HG03280 (cell line): ENCODE measurements around the gene LTA.

ENCODE experiments used
- ATAC-seq: cut with Tn5 transposase; IDR thresholded peaks from one replicate; pipeline ENCODE4 v1.9.1; 2021; ENCODE audit warnings: mild to moderate bottlenecking, moderate library complexity; ENCODE audit not compliant: unreplicated experiment

Gene LTA

GRCh38 chr6:31568537-31568961, 3.5 kb upstream of the LTA start:
- ATAC-seq: peak; percentile 71

GRCh38 chr6:31569861-31570536, 2.1 kb upstream of the LTA start:
- no peak for ATAC-seq

GRCh38 chr6:31573239-31574105, 1.4 kb downstream of the LTA start:
- ATAC-seq: no peak

- no peak for ATAC-seq
Observed at GRCh38 chr6:31574106-31575061, 2.3 kb downstream of the LTA start.

GRCh38 chr6:31575335-31575901, 3.3 kb downstream of the LTA start, which contains the start of gene TNF:
Gene TNF (plus strand): TSS chr6:31575565. CDS start chr6:31575742, 177 bp downstream.
- ATAC-seq: no peak

- ATAC-seq: no peak
Observed at GRCh38 chr6:31575952-31576685, 4.0 kb downstream of the LTA start.

- ATAC-seq: no peak
Observed at GRCh38 chr6:31576897-31577578, 4.9 kb downstream of the LTA start.

GRCh38 chr6:31577579-31577966, 5.5 kb downstream of the LTA start:
- ATAC-seq: no peak

GRCh38 chr6:31578184-31579118, 6.4 kb downstream of the LTA start:
- no peak for ATAC-seq

- ATAC-seq: no peak
Observed at GRCh38 chr6:31579119-31579505, 7.0 kb downstream of the LTA start.

- no peak for ATAC-seq
Observed at GRCh38 chr6:31579546-31580437, 7.7 kb downstream of the LTA start.

GRCh38 chr6:31580438-31580740, 8.3 kb downstream of the LTA start:
- no peak for ATAC-seq

GRCh38 chr6:31580807-31581433, 8.8 kb downstream of the LTA start:
- ATAC-seq: peak; percentile 66

- ATAC-seq: no peak
Observed at GRCh38 chr6:31581434-31582229, 9.5 kb downstream of the LTA start.

- ATAC-seq: no peak
Observed at GRCh38 chr6:31582230-31582643, 10.1 kb downstream of the LTA start, which contains the start of gene LTB. Gene LTB (minus strand): TSS chr6:31582424. CDS start chr6:31582417, 7 bp downstream.

GRCh38 chr6:31585491-31585890, 13.4 kb downstream of the LTA start:
- no peak for ATAC-seq
